HG03354 (cell line): Measurements from ENCODE around the gene AFAP1L2.

Source experiments
- ATAC-seq: cut with Tn5 transposase; IDR thresholded peaks from one replicate; pipeline ENCODE4 v1.9.1; 2021; ENCODE audit warnings: mild to moderate bottlenecking; ENCODE audit not compliant: unreplicated experiment, poor library complexity, severe bottlenecking

The AFAP1L2 gene

GRCh38 chr10:114257498-114257897 is 146.8 kb downstream of the AFAP1L2 start:
- no peak for ATAC-seq

- ATAC-seq: no peak
Measured at GRCh38 chr10:114256822-114257221, 147.5 kb downstream of the AFAP1L2 start.

- no peak for ATAC-seq
Measured at GRCh38 chr10:114256008-114256765, 148.1 kb downstream of the AFAP1L2 start.

GRCh38 chr10:114255227-114255626 is 149.1 kb downstream of the AFAP1L2 start:
- no peak for ATAC-seq

GRCh38 chr10:114252883-114253282 is 151.4 kb downstream of the AFAP1L2 start:
- ATAC-seq: no peak

GRCh38 chr10:114252092-114252491 is 152.2 kb downstream of the AFAP1L2 start:
- ATAC-seq: no peak

- ATAC-seq: no peak
Measured at GRCh38 chr10:114250716-114251115, 153.6 kb downstream of the AFAP1L2 start.

- no peak for ATAC-seq
Measured at GRCh38 chr10:114250236-114250635, 154.1 kb downstream of the AFAP1L2 start.

GRCh38 chr10:114246679-114247305 is 157.5 kb downstream of the AFAP1L2 start:
- ATAC-seq: no peak

- ATAC-seq: no peak
Measured at GRCh38 chr10:114245121-114245791, 159.0 kb downstream of the AFAP1L2 start.
